Activated CD4-positive, alpha-beta T cell treated with anti-CD3 and anti-CD28 coated beads, Interleukin-10, Interleukin-2, amounts not matched to agents 100 ng/mL and 50 ng/mL, durations not matched to agents 16 hours and 8 hours (primary cell): ENCODE measurements around the gene NOP56.

Source experiments
- DNase-seq: peaks from one replicate; pipeline ENCODE4 v3.0.0-alpha.2; 2020

The NOP56 gene

GRCh38 chr20:2706688-2707352, 54.4 kb downstream of the NOP56 start:
- peak; percentile 70 for DNase-seq

- no peak for DNase-seq
These were observed 55.1 kb downstream of the NOP56 start for GRCh38 chr20:2707353-2708072.
